H1 (cell line): Measurements from ENCODE around the gene NWD2. TPM values are rescaled to one million over a fixed set of nuclear protein-coding genes. Genes with fewer than 3 reads are reported as not detected.

ENCODE experiments used
- CTCF ChIA-PET: fragments of 300-600 bp; sonication (Branson Sonifier 250); formaldehyde crosslinking; loops from one replicate; lab custom pipeline; 2021; ENCODE audit not compliant: partially characterized antibody; lab: Charles Lee
- POLR2A ChIA-PET: fragments of 300-600 bp; sonication (Branson Sonifier 250); formaldehyde crosslinking; loops from one replicate; lab custom pipeline; 2021; ENCODE audit warnings: inconsistent platforms; ENCODE audit not compliant: partially characterized antibody; lab: Charles Lee
- DNase-seq, 2 experiments: peaks; one replicate each; pipeline versions ENCODE4 v3.0.0 to v3.0.0-alpha.2; 2010 to 2022; ENCODE audit warnings: low spot score in 2 of 2, low read depth in 1 of 2, mixed read lengths in 1 of 2
- FAIRE-seq: peaks from 2 replicates; lab custom pipeline; 2011; peaks lifted over from hg19 to GRCh38; lab: Jason Lieb, UNC
- H2AFZ ChIP-seq: 2 replicates; pipeline ENCODE4 v1.8.1; 2012; ENCODE audit warnings: low read length, inconsistent platforms
- H2AK5ac ChIP-seq: 2 replicates; pipeline ENCODE4 v1.6.1; 2013; ENCODE audit warnings: low read depth, low read length
- H2BK120ac ChIP-seq: replicated peaks from 2 replicates; pipeline ENCODE3; 2013; ENCODE audit warnings: low read depth, low read length, inconsistent platforms
- H2BK12ac ChIP-seq: 2 replicates; pipeline ENCODE4 v1.6.1; 2013; ENCODE audit warnings: low read depth, low read length
- H2BK15ac ChIP-seq: 2 replicates; pipeline ENCODE4 v1.6.1; 2013; ENCODE audit warnings: low read length
- H2BK20ac ChIP-seq: 2 replicates; pipeline ENCODE4 v1.6.1; 2013; ENCODE audit warnings: low read length
- H2BK5ac ChIP-seq: 2 replicates; pipeline ENCODE4 v1.6.1; 2013; ENCODE audit warnings: low read depth, low read length
- H3K14ac ChIP-seq: 2 replicates; pipeline ENCODE4 v1.6.1; 2013; ENCODE audit warnings: inconsistent platforms; ENCODE audit not compliant: insufficient read length
- H3K18ac ChIP-seq: 2 replicates; pipeline ENCODE4 v1.6.1; 2013; ENCODE audit warnings: low read length; ENCODE audit errors: extremely low read depth
- H3K23ac ChIP-seq: 2 replicates; pipeline ENCODE4 v1.6.1; 2013; ENCODE audit warnings: inconsistent platforms; ENCODE audit not compliant: insufficient read length
- H3K23me2 ChIP-seq: 2 replicates; pipeline ENCODE4 v1.6.1; 2013; ENCODE audit warnings: low read depth, low read length
- H3K27ac ChIP-seq: 2 replicates; pipeline ENCODE4 v1.6.1; 2011; ENCODE audit warnings: low read depth, low read length, inconsistent platforms
- H3K27me3 ChIP-seq, 4 experiments: replicated peaks in 1 of 4; 1 replicate in 1 of 4; 2 replicates in 3 of 4; pipeline versions ENCODE4 v1.6.1 to v1.8.1; 2011 to 2013; ENCODE audit warnings: low read length in 3 of 4, mild to moderate bottlenecking in 3 of 4, inconsistent platforms in 2 of 4, mixed read lengths in 2 of 4, moderate library complexity in 1 of 4; ENCODE audit not compliant: control insufficient read depth in 3 of 4, insufficient read depth in 3 of 4; ENCODE audit errors: extremely low read depth in 1 of 4
- H3K36me3 ChIP-seq, 4 experiments: 2 replicates each; pipeline versions ENCODE4 v1.6.1 to v1.8.1; 2011 to 2013; ENCODE audit warnings: mild to moderate bottlenecking in 4 of 4, low read length in 3 of 4, moderate library complexity in 2 of 4, control low read depth in 1 of 4, inconsistent platforms in 1 of 4; ENCODE audit not compliant: insufficient read depth in 4 of 4, control insufficient read depth in 2 of 4
- H3K4ac ChIP-seq: replicated peaks from 2 replicates; pipeline ENCODE3; 2013; ENCODE audit warnings: low read length, low read depth, mixed read lengths, inconsistent platforms; ENCODE audit not compliant: insufficient read length
- H3K4me1 ChIP-seq, 4 experiments: replicated peaks in 1 of 4; 1 replicate in 1 of 4; 2 replicates in 3 of 4; pipeline versions ENCODE4 v1.6.1 to v1.8.1; 2011 to 2013; ENCODE audit warnings: low read length in 3 of 4, inconsistent platforms in 2 of 4, mixed read lengths in 1 of 4; ENCODE audit not compliant: insufficient read depth in 4 of 4, control insufficient read depth in 3 of 4
- H3K4me2 ChIP-seq, 2 experiments: 2 replicates each; pipeline versions ENCODE4 v1.6.1 to v1.8.1; 2011 to 2013; ENCODE audit warnings: low read depth in 2 of 2, low read length in 2 of 2, control low read depth in 1 of 2, inconsistent platforms in 1 of 2, mild to moderate bottlenecking in 1 of 2; ENCODE audit not compliant: insufficient read depth in 1 of 2
- H3K4me3 ChIP-seq, 4 experiments: fragments of 200-600, 300-600 bp in 1 of 4; sonication (generic), shearing (Covaris generic), sonication (Bioruptor Twin) in 1 of 4; 2 replicates each; pipeline versions ENCODE4 v1.5.1 to v1.8.1; 2011 to 2016; ENCODE audit warnings: low read length in 4 of 4, low read depth in 3 of 4, control low read depth in 2 of 4, inconsistent platforms in 2 of 4, mild to moderate bottlenecking in 2 of 4, mixed read lengths in 1 of 4, moderate library complexity in 1 of 4; ENCODE audit not compliant: insufficient read depth in 2 of 4; ENCODE audit errors: extremely low read depth in 1 of 4
- H3K56ac ChIP-seq: replicated peaks from 2 replicates; pipeline ENCODE3; 2013; ENCODE audit warnings: low read depth, mild to moderate bottlenecking, mixed read lengths, low read length, inconsistent platforms; ENCODE audit not compliant: insufficient read length
- H3K79me1 ChIP-seq: 2 replicates; pipeline ENCODE4 v1.6.1; 2013; ENCODE audit warnings: low read depth, low read length, control low read depth
- H3K79me2 ChIP-seq, 2 experiments: 2 replicates each; pipeline versions ENCODE4 v1.6.1 to v1.8.1; 2012 to 2013; ENCODE audit warnings: low read length in 2 of 2, mild to moderate bottlenecking in 2 of 2, inconsistent platforms in 1 of 2; ENCODE audit not compliant: insufficient read depth in 2 of 2, control insufficient read depth in 1 of 2
- H3K9ac ChIP-seq, 4 experiments: replicated peaks in 1 of 4; 1 replicate in 1 of 4; 2 replicates in 3 of 4; pipeline versions ENCODE4 v1.6.1 to v1.8.1; 2011 to 2013; ENCODE audit warnings: low read depth in 3 of 4, low read length in 3 of 4, control low read depth in 2 of 4, mild to moderate bottlenecking in 2 of 4, moderate library complexity in 2 of 4, inconsistent platforms in 1 of 4; ENCODE audit errors: extremely low read depth in 1 of 4
- H3K9me3 ChIP-seq, 2 experiments: 2 replicates each; pipeline versions ENCODE4 v1.6.1 to v1.8.1; 2012 to 2013; ENCODE audit warnings: mild to moderate bottlenecking in 2 of 2, moderate library complexity in 2 of 2, control low read depth in 1 of 2, inconsistent platforms in 1 of 2, low read depth in 1 of 2, low read length in 1 of 2, mixed read lengths in 1 of 2; ENCODE audit not compliant: insufficient read depth in 2 of 2
- H4K20me1 ChIP-seq, 2 experiments: replicated peaks in 1 of 2; 2 replicates each; pipeline versions ENCODE3 to v1.8.1; 2011 to 2013; ENCODE audit warnings: inconsistent platforms in 2 of 2, low read length in 2 of 2, mild to moderate bottlenecking in 1 of 2; ENCODE audit not compliant: insufficient read depth in 2 of 2, control insufficient read depth in 1 of 2
- H4K5ac ChIP-seq: 2 replicates; pipeline ENCODE4 v1.6.1; 2013; ENCODE audit warnings: low read length, low read depth, mixed read lengths, inconsistent platforms; ENCODE audit not compliant: insufficient read length
- H4K8ac ChIP-seq: 2 replicates; pipeline ENCODE4 v1.8.0; 2013; ENCODE audit warnings: mild to moderate bottlenecking, moderate library complexity, low read length, inconsistent platforms; ENCODE audit not compliant: insufficient read depth; ENCODE audit errors: extremely low read depth
- H4K91ac ChIP-seq: replicated peaks from 2 replicates; pipeline ENCODE3; 2013; ENCODE audit warnings: low read length, mixed read lengths, inconsistent platforms; ENCODE audit not compliant: insufficient read length
- CBX5 ChIP-seq: fragments of 300-800, 300-1000 bp; sonication (generic); IDR thresholded peaks from 2 replicates; pipeline ENCODE4 v1.7.1; 2016; ENCODE audit warnings: antibody characterized with exemption, low read length, low read depth
- CEBPB ChIP-seq: IDR thresholded peaks from 2 replicates; pipeline ENCODE4 v1.6.1; 2012; ENCODE audit warnings: low read depth, low read length
- CTBP2 ChIP-seq: IDR thresholded peaks from 2 replicates; pipeline ENCODE4 v1.7.0; 2011; ENCODE audit warnings: borderline replicate concordance, mild to moderate bottlenecking, moderate library complexity, mixed read lengths, low read length; ENCODE audit not compliant: insufficient read depth, insufficient read length
- HDAC6 ChIP-seq: IDR thresholded peaks from one replicate; pipeline ENCODE4 v1.7.1; 2012; ENCODE audit warnings: low read depth, mild to moderate bottlenecking, inconsistent platforms, low read length, moderate library complexity
- POLR2A ChIP-seq, 2 experiments: IDR thresholded peaks; 1 replicate in 1 of 2; 2 replicates in 1 of 2; pipeline ENCODE4 v1.6.1; 2011; ENCODE audit warnings: low read depth in 2 of 2, low read length in 2 of 2, mild to moderate bottlenecking in 2 of 2; ENCODE audit errors: control extremely low read depth in 1 of 2
- SIRT6 ChIP-seq: IDR thresholded peaks from one replicate; pipeline ENCODE4 v1.7.1; 2012; ENCODE audit warnings: low read length, inconsistent platforms
- SP4 ChIP-seq: IDR thresholded peaks from 2 replicates; pipeline ENCODE4 v1.6.1; 2012; ENCODE audit warnings: low read length, inconsistent platforms
- WGBS, 2 experiments: shearing (Covaris generic) in 1 of 2; methylation state at CpG; one replicate each; pipeline versions ENCODE4 v1.1.6 to v1.1.7; 2013 to 2015; ENCODE audit warnings: low lambda C conversion rate in 2 of 2, mixed read lengths in 2 of 2, inconsistent platforms in 1 of 2, low coverage in 1 of 2, missing lambda C conversion rate in 1 of 2; ENCODE audit not compliant: insufficient replicate concordance in 2 of 2, insufficient coverage in 1 of 2, insufficient read length in 1 of 2; ENCODE audit errors: extremely low coverage in 1 of 2, missing lambda C conversion rate in 1 of 2; 5-methylcytosine and 5-hydroxymethylcytosine counted together
- polyA plus RNA-seq, 7 experiments: library from polyadenylated mRNA; depleted of rRNA in 3 of 7; stranded (reverse) in 5 of 7; unstranded in 2 of 7; fragments of >200 nt in 5 of 7; fragments of 200-250 nt in 2 of 7; gene quantifications; 1 replicate in 5 of 7; 2 replicates in 1 of 7; 4 replicates in 1 of 7; pipeline versions ENCODE4 v1.2.1 to v1.2.3, GENCODE V29; 2011 to 2013; ENCODE audit warnings: missing spikeins in 2 of 7, mixed read lengths in 2 of 7
- total RNA-seq: library from RNA; stranded (reverse); fragmentation: NEBNext Ultra II Directional; extraction: Animal tissue kit (Norgen Biotek cat#: 25700); gene quantifications from 2 replicates; pipeline ENCODE4 v1.2.1, GENCODE V29; 2021

The NWD2 gene
- total and polyA plus RNA-seq, 2 of the 8 experiments (the other 6 are each of a cell fraction or from before 2014, with no cell fraction given): under 0.01 TPM; not detected in 1

DNA sequence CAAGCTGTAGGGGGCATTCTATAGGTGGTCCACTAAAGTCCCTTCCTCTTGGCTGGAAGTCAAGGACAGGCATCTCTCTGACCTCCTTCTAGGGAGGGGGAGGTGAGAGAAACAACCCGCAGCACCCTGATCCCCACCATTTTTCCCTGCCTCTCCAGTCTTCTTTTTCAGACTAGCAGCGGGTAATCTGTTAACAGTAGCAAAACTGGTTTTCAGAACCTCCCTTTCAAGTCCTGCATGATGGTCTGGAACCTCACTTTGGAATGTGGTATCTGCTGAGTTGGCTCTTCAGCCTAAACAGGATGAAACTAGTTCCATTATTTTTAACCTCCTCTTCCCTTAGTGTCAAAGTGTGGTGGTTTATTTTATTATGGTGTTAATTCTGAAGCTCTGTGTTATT, 196.0 kb downstream of the NWD2 start:
- Histone ChIP-seq H2BK5ac (no peak overlapping the region), H2BK20ac (no peak overlapping the region), H3K18ac (no peak overlapping the region), H2BK12ac (no peak overlapping the region), H3K23me2 (no peaks in the 10 kb centered on the region), H2AK5ac (no peak overlapping the region), H2BK15ac (no peak overlapping the region), H3K14ac (no peak overlapping the region), H3K36me3 (no peaks in the 10 kb centered on the region; a peak in 1 of 8 replicates), H4K91ac (no peak overlapping the region), H3K4me2 (no peak overlapping the region), H3K23ac (no peak overlapping the region), H2BK120ac (no peak overlapping the region), H3K9ac (no peak overlapping the region), H3K4me1 (no peaks in the 10 kb centered on the region), H2AFZ (no peak overlapping the region), H3K79me2 (no peaks in the 10 kb centered on the region), H3K56ac (no peak overlapping the region), H3K27me3 (no peaks in the 10 kb centered on the region), H3K27ac (no peak overlapping the region), H3K79me1 (no peaks in the 10 kb centered on the region), H3K9me3 (no peaks in the 10 kb centered on the region), H3K4ac (no peak overlapping the region), H4K8ac (no peak overlapping the region), H4K5ac (no peak overlapping the region), H4K20me1 (no peaks in the 10 kb centered on the region), H3K4me3 (no peak overlapping the region)
- WGBS, 2 experiments: 100% methylated on average over 2 of the region's 2 CpGs; no CpG with 5 or more reads in 1 of the 2 experiments
- CTCF ChIA-PET: interaction anchor here (0.7 to 1.2 kb wide), 4 partner anchors 9 to 356 kb away, joined by 3 read pairs; no protein-coding TSS in a partner anchor
- POLR2A ChIA-PET: no interaction called here
- FAIRE-seq (no peak), DNase-seq (no peak)
- TF ChIP-seq CTBP2 (no peak), SIRT6 (no peak), CBX5 (no peak), POLR2A (IDR thresholded peaks at IDR 0.05; ENCODE audit: control extremely low read depth in 1 of 2, low read depth in 2 of 2, low read length in 2 of 2) (no peak), SP4 (no peak), HDAC6 (no peak), CEBPB (no peak)
